ENCODE measurements around the gene LIN7A.

Gene LIN7A

GRCh38 chr12:80769553-80770140 lies 168.1 kb downstream of the LIN7A start:
- no peak overlapping the region for H3K4me3 ChIP-seq (ENCODE audit: low read length)
- no peak overlapping the region for H3K4me2 ChIP-seq (ENCODE audit: low read length)
- no peak for TF ChIP-seq CTCF (IDR thresholded peaks at IDR 0.05; ENCODE audit: low read depth, low read length, poor library complexity, severe bottlenecking)
- TF ChIP-seq EZH2phosphoT487 (IDR thresholded peaks at IDR 0.05; ENCODE audit: borderline replicate concordance, low read length) = no peak
- H4K20me1 ChIP-seq (ENCODE audit: control insufficient read depth, insufficient read depth, low read depth, low read length) = no peaks in the 10 kb centered on the region
- no peaks in the 10 kb centered on the region for H3K9me3 ChIP-seq (ENCODE audit: control insufficient read depth, insufficient read depth, low read length)
- H3K9me2 ChIP-seq (replicated peaks; ENCODE audit: control insufficient read depth, low read length) = no peaks in the 10 kb centered on the region
- no peaks in the 10 kb centered on the region for H3K27me3 ChIP-seq (ENCODE audit: control insufficient read depth, low read length)
- H3K27ac ChIP-seq (ENCODE audit: low read depth, low read length) = no peak overlapping the region
- H3K79me2 ChIP-seq (ENCODE audit: control insufficient read depth, low read length) = no peaks in the 10 kb centered on the region
- H3K36me3 ChIP-seq (ENCODE audit: control insufficient read depth, low read length) = no peaks in the 10 kb centered on the region
- H3K4me1 ChIP-seq (ENCODE audit: control insufficient read depth, low read length) = peaks cover 21% of the 10 kb centered on the region
- no peaks in the 10 kb centered on the region for H3F3A ChIP-seq (ENCODE audit: control insufficient read depth, insufficient read depth)

- no peaks in the 10 kb centered on the region for H4K20me1 ChIP-seq (ENCODE audit: control insufficient read depth, insufficient read depth, low read depth, low read length)
- peaks cover 35% of the 10 kb centered on the region for H3K4me1 ChIP-seq (ENCODE audit: control insufficient read depth, low read length)
- peak overlapping the region; percentile 39 for H3K4me3 ChIP-seq (ENCODE audit: low read length)
- H3K36me3 ChIP-seq (ENCODE audit: control insufficient read depth, low read length) = no peaks in the 10 kb centered on the region
- H3K9me3 ChIP-seq (ENCODE audit: control insufficient read depth, insufficient read depth, low read length) = no peaks in the 10 kb centered on the region
- H3K27me3 ChIP-seq (ENCODE audit: control insufficient read depth, low read length) = no peaks in the 10 kb centered on the region
- no peak for TF ChIP-seq EZH2phosphoT487 (IDR thresholded peaks at IDR 0.05; ENCODE audit: borderline replicate concordance, low read length)
- no peak for TF ChIP-seq CTCF (IDR thresholded peaks at IDR 0.05; ENCODE audit: low read depth, low read length, poor library complexity, severe bottlenecking)
- H3K9me2 ChIP-seq (replicated peaks; ENCODE audit: control insufficient read depth, low read length) = no peaks in the 10 kb centered on the region
- peak overlapping the region; percentile 48 for H3K4me2 ChIP-seq (ENCODE audit: low read length)
- peak overlapping the region; percentile 12; the same call in 1 of the 2 replicates for H3K27ac ChIP-seq (ENCODE audit: low read depth, low read length)
- H3K79me2 ChIP-seq (ENCODE audit: control insufficient read depth, low read length) = no peaks in the 10 kb centered on the region
- no peaks in the 10 kb centered on the region for H3F3A ChIP-seq (ENCODE audit: control insufficient read depth, insufficient read depth)
These were observed 170.8 kb downstream of the LIN7A start for GRCh38 chr12:80766897-80767296.

- Histone ChIP-seq H3K4me2 (ENCODE audit: low read length) (peak overlapping the region; percentile 48), H3K9me2 (replicated peaks; ENCODE audit: control insufficient read depth, low read length) (no peaks in the 10 kb centered on the region), H3F3A (ENCODE audit: control insufficient read depth, insufficient read depth) (no peaks in the 10 kb centered on the region), H3K27me3 (ENCODE audit: control insufficient read depth, low read length) (no peaks in the 10 kb centered on the region), H4K20me1 (ENCODE audit: control insufficient read depth, insufficient read depth, low read depth, low read length) (no peaks in the 10 kb centered on the region), H3K9me3 (ENCODE audit: control insufficient read depth, insufficient read depth, low read length) (no peaks in the 10 kb centered on the region), H3K4me1 (ENCODE audit: control insufficient read depth, low read length) (peaks cover 35% of the 10 kb centered on the region), H3K4me3 (ENCODE audit: low read length) (peak overlapping the region; percentile 39; the same call in 1 of the 2 replicates), H3K27ac (ENCODE audit: low read depth, low read length) (peak overlapping the region; percentile 12; the same call in 1 of the 2 replicates), H3K36me3 (ENCODE audit: control insufficient read depth, low read length) (no peaks in the 10 kb centered on the region), H3K79me2 (ENCODE audit: control insufficient read depth, low read length) (no peaks in the 10 kb centered on the region)
- no peak for TF ChIP-seq CTCF (IDR thresholded peaks at IDR 0.05; ENCODE audit: low read depth, low read length, poor library complexity, severe bottlenecking)
- no peak for TF ChIP-seq EZH2phosphoT487 (IDR thresholded peaks at IDR 0.05; ENCODE audit: borderline replicate concordance, low read length)
These were observed 171.5 kb downstream of the LIN7A start for GRCh38 chr12:80766210-80766609.

Measured in DOHH2 (cell line).